HEK293 (cell line): ENCODE results near the gene VSTM2L.

Experiments
- CTCF ChIA-PET: fragments of 350-600 bp; formaldehyde crosslinking; extraction: SDS; loops from one replicate; lab custom pipeline; 2021; ENCODE audit warnings: antibody characterized with exemption; lab: Yijun Ruan, JAX
- POLR2A ChIA-PET: fragments of 300-600 bp; formaldehyde crosslinking; extraction: SDS; loops from one replicate; lab custom pipeline; 2020; ENCODE audit warnings: antibody characterized with exemption, inconsistent platforms; lab: Yijun Ruan, JAX
- H3K27ac ChIP-seq: fragments of 200-500 bp; sonication (Bioruptor generic); 2 replicates; pipeline ENCODE4 v1.5.1; 2014; ENCODE audit warnings: low read depth, low read length, control low read depth, inconsistent platforms; ENCODE audit errors: extremely low read depth
- H3K36me3 ChIP-seq, 2 experiments: fragments of 200-500 bp in 1 of 2; sonication (Bioruptor generic) in 1 of 2; 1 replicate in 1 of 2; 2 replicates in 1 of 2; pipeline ENCODE4 v1.5.1; 2014 to 2017; ENCODE audit warnings: inconsistent platforms in 2 of 2, low read length in 2 of 2; ENCODE audit not compliant: control insufficient read depth in 2 of 2, insufficient read depth in 1 of 2
- H3K4me1 ChIP-seq: fragments of 200-500 bp; sonication (Bioruptor generic); 2 replicates; pipeline ENCODE4 v1.5.1; 2014; ENCODE audit warnings: mild to moderate bottlenecking, low read length, inconsistent platforms; ENCODE audit not compliant: control insufficient read depth, insufficient read depth
- H3K4me3 ChIP-seq: 2 replicates; pipeline ENCODE4 v1.5.1; 2011; ENCODE audit warnings: low read depth, mild to moderate bottlenecking, control low read depth, low read length, moderate library complexity
- H3K9me3 ChIP-seq: fragments of 200-500 bp; sonication (Bioruptor generic); 2 replicates; pipeline ENCODE4 v1.5.1; 2014; ENCODE audit warnings: low read depth, low read length, inconsistent platforms; ENCODE audit not compliant: control insufficient read depth, insufficient read depth
- BCL11B ChIP-seq: fragments of 450-650 bp; formaldehyde crosslinking; IDR thresholded peaks from 2 replicates; pipeline ENCODE4 v1.5.1; 2016; ENCODE audit warnings: low read depth, missing biosample characterization, missing genetic modification characterization
- BCL6B ChIP-seq: fragments of 450-650 bp; formaldehyde crosslinking; IDR thresholded peaks from 2 replicates; pipeline ENCODE4 v1.5.1; 2017; ENCODE audit warnings: missing biosample characterization, missing genetic modification characterization
- GFI1B ChIP-seq: fragments of 450-650 bp; formaldehyde crosslinking; IDR thresholded peaks from 2 replicates; pipeline ENCODE4 v1.5.1; 2016; ENCODE audit warnings: missing biosample characterization, missing genetic modification characterization
- GLI2 ChIP-seq: fragments of 450-650 bp; formaldehyde crosslinking; IDR thresholded peaks from 2 replicates; pipeline ENCODE4; 2017; ENCODE audit warnings: missing biosample characterization, missing genetic modification characterization, low read depth, borderline replicate concordance
- INSM2 ChIP-seq: fragments of 450-650 bp; formaldehyde crosslinking; IDR thresholded peaks from 2 replicates; pipeline ENCODE4 v1.5.1; 2016; ENCODE audit warnings: missing biosample characterization, missing genetic modification characterization
- SCRT1 ChIP-seq: fragments of 450-650 bp; formaldehyde crosslinking; IDR thresholded peaks from 2 replicates; pipeline ENCODE4 v1.5.1; 2016; ENCODE audit warnings: missing biosample characterization, missing genetic modification characterization, borderline replicate concordance
- WT1 ChIP-seq: fragments of 450-650 bp; formaldehyde crosslinking; IDR thresholded peaks from 2 replicates; pipeline ENCODE4 v1.5.1; 2016; ENCODE audit warnings: missing biosample characterization, missing genetic modification characterization
- ZBTB20 ChIP-seq: fragments of 450-650 bp; formaldehyde crosslinking; IDR thresholded peaks from 2 replicates; pipeline ENCODE4 v1.5.1; 2016; ENCODE audit warnings: missing biosample characterization, missing genetic modification characterization
- ZIC2 ChIP-seq: fragments of 450-650 bp; formaldehyde crosslinking; IDR thresholded peaks from 2 replicates; pipeline ENCODE4 v1.5.1; 2016; ENCODE audit warnings: missing biosample characterization, missing genetic modification characterization
- ZNF10 ChIP-seq: fragments of 450-650 bp; formaldehyde crosslinking; IDR thresholded peaks from 2 replicates; pipeline ENCODE4 v1.5.1; 2017; ENCODE audit warnings: missing biosample characterization, missing genetic modification characterization
- ZNF114 ChIP-seq: fragments of 450-650 bp; formaldehyde crosslinking; IDR thresholded peaks from 2 replicates; pipeline ENCODE4 v1.5.0; 2017; ENCODE audit warnings: missing biosample characterization, missing genetic modification characterization
- ZNF132 ChIP-seq: fragments of 450-650 bp; formaldehyde crosslinking; IDR thresholded peaks from 2 replicates; pipeline ENCODE4 v1.5.1; 2017; ENCODE audit warnings: missing biosample characterization, missing genetic modification characterization, borderline replicate concordance
- ZNF140 ChIP-seq: fragments of 450-650 bp; formaldehyde crosslinking; IDR thresholded peaks from 2 replicates; pipeline ENCODE4 v1.5.1; 2016; ENCODE audit warnings: missing biosample characterization, missing genetic modification characterization
- ZNF148 ChIP-seq: fragments of 450-650 bp; formaldehyde crosslinking; IDR thresholded peaks from 2 replicates; pipeline ENCODE4 v1.5.0; 2017; ENCODE audit warnings: missing biosample characterization, missing genetic modification characterization, borderline replicate concordance
- ZNF221 ChIP-seq: fragments of 450-650 bp; formaldehyde crosslinking; IDR thresholded peaks from 2 replicates; pipeline ENCODE4 v1.5.1; 2017; ENCODE audit warnings: missing biosample characterization, missing genetic modification characterization, borderline replicate concordance
- ZNF274 ChIP-seq, 2 experiments: fragments of 200-500 bp in 1 of 2; fragments of 450-650 bp in 1 of 2; sonication (Bioruptor generic) in 1 of 2; formaldehyde crosslinking in 1 of 2; IDR thresholded peaks; 2 replicates each; pipeline versions ENCODE4 v1.5.1 to v1.6.1; 2014 to 2016; ENCODE audit warnings: borderline replicate concordance in 1 of 2, inconsistent platforms in 1 of 2, low read length in 1 of 2, missing biosample characterization in 1 of 2, missing genetic modification characterization in 1 of 2
- ZNF280D ChIP-seq: fragments of 450-650 bp; formaldehyde crosslinking; IDR thresholded peaks from 2 replicates; pipeline ENCODE4 v1.5.1; 2016; ENCODE audit warnings: missing biosample characterization, missing genetic modification characterization
- ZNF37A ChIP-seq: fragments of 450-650 bp; IDR thresholded peaks from 2 replicates; pipeline ENCODE4 v1.5.1; 2018; ENCODE audit warnings: missing biosample characterization, missing genetic modification characterization
- ZNF423 ChIP-seq: fragments of 450-650 bp; formaldehyde crosslinking; IDR thresholded peaks from 2 replicates; pipeline ENCODE4 v1.5.1; 2016; ENCODE audit warnings: missing biosample characterization, missing genetic modification characterization
- ZNF501 ChIP-seq: fragments of 450-650 bp; formaldehyde crosslinking; IDR thresholded peaks from 2 replicates; pipeline ENCODE4 v1.5.1; 2016; ENCODE audit warnings: missing biosample characterization, missing genetic modification characterization
- ZNF530 ChIP-seq: fragments of 450-650 bp; formaldehyde crosslinking; IDR thresholded peaks from 2 replicates; pipeline ENCODE4 v1.5.1; 2016; ENCODE audit warnings: low read depth, missing biosample characterization, missing genetic modification characterization
- ZNF548 ChIP-seq: fragments of 450-650 bp; formaldehyde crosslinking; IDR thresholded peaks from 2 replicates; pipeline ENCODE4 v1.5.1; 2016; ENCODE audit warnings: missing biosample characterization, missing genetic modification characterization
- ZNF549 ChIP-seq: fragments of 450-650 bp; IDR thresholded peaks from 2 replicates; pipeline ENCODE4 v1.5.1; 2018; ENCODE audit warnings: missing biosample characterization, missing genetic modification characterization, mild to moderate bottlenecking, inconsistent platforms, moderate library complexity
- ZNF571 ChIP-seq: fragments of 450-650 bp; formaldehyde crosslinking; IDR thresholded peaks from 2 replicates; pipeline ENCODE4 v1.5.0; 2017; ENCODE audit warnings: missing biosample characterization, missing genetic modification characterization

VSTM2L gene

GRCh38 chr20:37863289-37863688 is 39.6 kb upstream of the VSTM2L start (continued):
- TF ChIP-seq INSM2 (tag by site-specific recombination), result no peak
- TF ChIP-seq ZNF423 (tag by site-specific recombination), result no peak
- TF ChIP-seq, all 188 proteins: peak for 0

DNA sequence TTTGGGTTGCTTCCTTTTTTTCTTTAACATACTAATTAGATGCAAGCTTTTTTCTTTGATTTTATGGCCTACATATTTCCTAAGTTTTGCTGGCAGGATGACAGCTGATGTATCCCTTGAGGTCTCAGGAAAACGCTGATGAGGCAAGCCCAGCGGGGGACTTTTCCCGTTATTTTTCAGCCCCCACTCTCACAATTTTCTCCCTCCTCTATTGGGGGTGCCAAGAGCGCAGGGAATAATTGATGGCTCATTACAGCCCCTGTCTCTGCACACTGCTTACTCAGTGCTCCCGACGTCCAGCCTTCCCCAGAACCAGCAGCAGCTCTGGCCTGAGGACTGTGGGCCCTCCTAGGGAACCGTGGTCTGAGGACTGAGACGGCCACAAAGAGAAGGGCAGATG is 38.6 kb upstream of the VSTM2L start:
- no peaks in the 10 kb centered on the region for H3K9me3 ChIP-seq
- no peak overlapping the region for H3K27ac ChIP-seq
- CTCF ChIA-PET, result no interaction called here
- peaks cover 0 to 34% of the 10 kb centered on the region in 2 experiments; a peak in 2 of 3 replicates for H3K36me3 ChIP-seq
- POLR2A ChIA-PET, result no interaction called here
- no peaks in the 10 kb centered on the region for H3K4me1 ChIP-seq
- TF ChIP-seq BCL11B (tag by site-specific recombination), result no peak
- TF ChIP-seq BCL6B (tag by site-specific recombination), result no peak
- H3K4me3 ChIP-seq, result no peak overlapping the region

- TF ChIP-seq ZNF549 (tag by site-specific recombination), result no peak
- no peak for TF ChIP-seq ZNF37A (tag by site-specific recombination)
- no peak for TF ChIP-seq ZNF548
- TF ChIP-seq WT1 (tag by site-specific recombination), result no peak
- no peak for TF ChIP-seq ZBTB20 (tag by site-specific recombination)
- TF ChIP-seq ZNF10, result no peak
- TF ChIP-seq ZNF221 (tag by site-specific recombination), result no peak
- no peak for TF ChIP-seq ZNF274 (IDR thresholded peaks at IDR 0.05; ENCODE audit: low read length)
- TF ChIP-seq ZNF274 (tag by site-specific recombination; IDR thresholded peaks at IDR 0.05; ENCODE audit: borderline replicate concordance), result no peak
- no peak for TF ChIP-seq ZNF140
- no peak for TF ChIP-seq GFI1B (tag by site-specific recombination)
- TF ChIP-seq ZNF530 (tag by site-specific recombination), result no peak
- no peak for TF ChIP-seq ZNF280D (tag by site-specific recombination)
- TF ChIP-seq ZNF571 (tag by site-specific recombination), result no peak
- TF ChIP-seq ZNF114 (tag by site-specific recombination), result no peak
- no peak for TF ChIP-seq ZNF132 (tag by site-specific recombination)
- TF ChIP-seq SCRT1 (tag by site-specific recombination), result no peak
- TF ChIP-seq ZNF501, result no peak
- no peak for TF ChIP-seq GLI2
- no peak for TF ChIP-seq ZNF148
- no peak for TF ChIP-seq ZIC2 (tag by site-specific recombination)
- TF ChIP-seq, all 188 proteins: peak for 0
- POLR2A ChIA-PET, result no interaction called here
- no peaks in the 10 kb centered on the region for H3K9me3 ChIP-seq
- H3K4me3 ChIP-seq, result no peak overlapping the region
- CTCF ChIA-PET, result interaction anchor here (0.9 kb wide), 1 partner anchor 11 kb away, joined by 3 read pairs; no protein-coding TSS in a partner anchor
- H3K36me3 ChIP-seq, result peaks cover 0 to 30% of the 10 kb centered on the region in 2 experiments; a peak in 1 of 3 replicates
- H3K4me1 ChIP-seq, result no peaks in the 10 kb centered on the region
- no peak overlapping the region for H3K27ac ChIP-seq
Observed at GRCh38 chr20:37866051-37866450, 36.9 kb upstream of the VSTM2L start.
